Femur (tissue), 1 donor: Measurements from ENCODE around the gene AJM1.
"Not testable (repeated sequence)": the region's sequence is repeated elsewhere in the genome, so short reads cannot be mapped to it uniquely, and the experiment has no call there.

Experiments
- DNase-seq: peaks from one replicate; pipeline ENCODE4 v3.0.0-alpha.2; 2017

AJM1 gene

GRCh38 chr9:136842380-136842948, at the start of gene AJM1:
TSS of gene AJM1 (plus strand) at chr9:136842478. CDS start at chr9:136844415, 1,937 bp downstream.
- DNase-seq: peak; percentile 86

DNA sequence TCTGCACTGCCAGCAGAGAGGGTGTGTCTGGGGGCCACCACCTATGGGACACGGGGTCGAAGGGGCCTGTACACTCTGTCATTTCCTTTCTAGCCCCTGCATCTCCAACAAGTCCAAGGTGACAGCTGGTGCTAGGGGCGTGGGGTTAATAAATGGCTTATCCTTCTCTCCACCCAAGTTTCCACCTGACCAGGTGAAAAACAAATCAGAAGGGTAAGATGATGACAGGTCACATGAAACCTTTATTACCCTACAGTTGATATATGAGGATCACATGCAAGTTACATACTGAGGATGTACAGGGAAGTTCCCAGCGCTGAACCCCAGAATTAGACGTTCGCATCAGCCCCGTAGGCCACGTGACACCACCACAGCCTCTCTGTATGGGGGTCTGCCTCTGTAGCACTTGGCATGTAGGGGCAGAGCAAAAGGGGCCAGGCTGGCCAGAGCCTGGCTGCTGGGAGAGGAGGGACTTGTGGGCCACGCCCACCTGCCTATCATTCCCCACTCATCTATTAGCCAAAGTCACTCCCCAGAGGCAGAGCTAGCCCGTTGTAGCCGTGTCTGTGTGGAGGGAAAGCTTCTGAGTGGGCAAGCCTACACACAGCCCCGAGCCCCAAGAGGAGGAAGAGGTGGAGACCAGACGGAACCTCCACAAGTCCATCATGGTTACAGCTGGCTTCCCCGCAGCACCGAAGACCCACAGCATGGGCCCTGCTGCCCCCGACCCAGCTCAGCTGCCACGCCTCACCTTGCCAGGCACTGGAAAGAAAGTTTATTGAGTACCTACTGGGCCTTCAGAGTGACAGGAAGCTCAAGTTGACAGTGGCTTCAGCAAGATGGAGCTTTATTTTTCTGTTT, 49.0 kb upstream of the AJM1 start:
- DNase-seq: no peak

GRCh38 chr9:136794281-136794999, 47.8 kb upstream of the AJM1 start:
- no peak for DNase-seq

GRCh38 chr9:136795000-136795348, 47.3 kb upstream of the AJM1 start:
- no peak for DNase-seq

- no peak for DNase-seq
Observed at GRCh38 chr9:136796238-136796774, 46.0 kb upstream of the AJM1 start, which contains the start of gene CCDC183. TSS of gene CCDC183 (plus strand) at chr9:136796338. CDS start at chr9:136796398, 60 bp downstream.

- DNase-seq: not testable (repeated sequence)
Observed at GRCh38 chr9:136796775-136797347, 45.4 kb upstream of the AJM1 start.

DNA sequence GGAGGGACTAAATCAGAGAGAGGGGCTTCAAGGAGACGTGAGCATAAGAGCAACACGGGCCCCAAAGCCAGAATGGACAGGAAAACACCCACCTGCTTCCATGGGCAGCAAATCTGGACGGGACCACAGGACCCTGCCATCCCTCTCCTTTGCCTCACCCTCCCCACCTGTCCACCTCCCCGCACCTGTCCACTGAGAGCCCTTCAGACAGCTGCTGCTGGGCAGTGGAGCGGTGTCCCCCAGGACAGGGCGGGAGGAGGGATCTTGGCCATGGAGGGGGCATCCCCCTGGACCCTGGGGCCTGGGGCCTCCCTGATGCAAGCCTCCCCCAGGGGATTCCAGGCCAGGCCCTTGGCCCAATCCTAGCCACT, 43.6 kb upstream of the AJM1 start:
- DNase-seq: no peak

DNA sequence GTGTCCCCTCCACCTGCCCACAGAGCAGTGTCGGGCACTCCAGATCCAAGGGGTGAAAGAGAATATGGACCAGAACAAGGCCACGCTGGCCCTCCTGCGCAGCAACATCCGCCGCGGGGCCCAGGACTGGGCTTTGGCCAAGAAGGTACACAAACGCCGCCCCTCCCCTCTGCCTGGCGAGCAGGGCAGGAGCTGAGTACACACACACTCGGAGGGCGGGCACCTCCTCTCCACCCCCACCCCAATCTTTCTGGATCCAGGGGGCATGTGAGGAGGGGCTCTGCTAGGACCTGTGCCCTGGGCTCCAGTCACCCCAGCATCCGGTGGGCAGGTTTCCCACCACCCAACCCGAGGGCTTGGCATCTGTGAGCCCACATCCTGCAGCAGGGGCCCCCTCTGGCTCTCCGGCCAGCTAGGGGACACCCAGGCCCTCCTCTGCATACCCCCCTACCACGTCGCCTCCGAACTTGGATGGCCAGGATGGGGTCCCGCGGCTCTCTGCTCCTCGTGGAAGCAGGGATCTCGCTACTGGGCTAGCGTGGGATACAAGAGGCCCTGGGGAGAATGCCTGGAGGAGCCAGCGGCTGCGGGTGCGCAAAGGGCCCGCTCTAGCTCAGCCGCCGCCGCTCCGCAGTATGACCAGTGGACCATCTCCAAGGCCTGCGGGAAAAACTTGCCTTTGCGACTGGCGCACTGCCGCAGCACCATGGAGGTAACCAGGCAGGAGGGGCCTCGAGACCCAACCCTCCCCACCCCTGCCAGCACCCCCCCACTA, 43.0 kb upstream of the AJM1 start:
- DNase-seq: no peak

GRCh38 chr9:136799854-136800657, 42.2 kb upstream of the AJM1 start:
- DNase-seq: peak; percentile 79

GRCh38 chr9:136802321-136802720, 40.0 kb upstream of the AJM1 start:
- DNase-seq: no peak

- DNase-seq: not testable (repeated sequence)
Observed at GRCh38 chr9:136803009-136803550, 39.2 kb upstream of the AJM1 start.

DNA sequence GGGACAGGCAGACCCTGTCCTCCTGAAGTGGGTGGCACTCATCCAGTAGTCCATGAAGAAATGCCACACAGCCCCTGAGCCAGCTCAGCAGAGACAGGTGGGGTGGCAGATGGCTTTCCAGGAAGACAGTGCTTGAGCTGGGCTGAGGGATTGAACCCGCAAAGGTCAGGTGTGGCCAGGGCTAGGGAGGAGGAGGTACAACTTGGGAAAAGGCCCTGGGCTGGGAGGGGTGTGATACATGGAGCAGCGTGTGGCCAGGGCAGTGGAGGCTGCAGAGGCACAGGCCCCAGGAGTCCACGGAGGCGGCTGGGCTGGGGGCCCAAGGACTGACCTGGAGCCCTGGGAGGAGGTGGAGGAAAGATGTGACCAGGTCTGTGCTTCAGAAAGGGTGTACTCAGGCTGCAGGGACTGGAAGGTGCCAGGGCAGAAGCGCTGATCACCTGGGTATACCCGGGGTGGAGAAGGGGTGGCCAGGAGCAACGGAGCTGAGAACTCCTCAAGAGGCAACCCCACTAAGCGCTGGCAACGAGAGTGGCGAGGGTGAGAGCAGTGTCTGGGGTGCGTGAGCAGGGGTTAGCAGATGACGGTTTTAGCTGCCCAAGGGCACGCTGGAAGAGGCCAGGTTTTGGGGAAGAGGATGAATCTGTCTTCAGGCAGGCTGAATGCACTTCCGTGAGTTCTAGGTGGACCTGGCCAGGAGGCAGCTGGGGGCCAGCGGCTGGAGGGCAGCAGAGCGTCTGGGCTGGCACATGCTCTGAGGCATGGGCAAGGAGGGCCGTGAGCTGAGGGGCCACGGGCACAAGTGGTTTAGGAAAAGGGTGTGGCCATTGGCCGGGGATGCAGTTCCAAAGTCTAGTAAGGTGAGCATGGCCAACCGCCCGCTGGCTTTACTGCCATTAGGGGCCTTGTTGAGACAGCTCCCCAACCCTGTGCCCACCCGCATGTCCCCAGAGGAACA, 38.4 kb upstream of the AJM1 start:
- DNase-seq: no peak

- DNase-seq: no peak
Observed at GRCh38 chr9:136804509-136805206, 37.6 kb upstream of the AJM1 start.

- DNase-seq: no peak
Observed at GRCh38 chr9:136805207-136805740, 37.0 kb upstream of the AJM1 start.

GRCh38 chr9:136806067-136806466, 36.2 kb upstream of the AJM1 start:
- no peak for DNase-seq

GRCh38 chr9:136806631-136807201, 35.6 kb upstream of the AJM1 start:
- no peak for DNase-seq

DNA sequence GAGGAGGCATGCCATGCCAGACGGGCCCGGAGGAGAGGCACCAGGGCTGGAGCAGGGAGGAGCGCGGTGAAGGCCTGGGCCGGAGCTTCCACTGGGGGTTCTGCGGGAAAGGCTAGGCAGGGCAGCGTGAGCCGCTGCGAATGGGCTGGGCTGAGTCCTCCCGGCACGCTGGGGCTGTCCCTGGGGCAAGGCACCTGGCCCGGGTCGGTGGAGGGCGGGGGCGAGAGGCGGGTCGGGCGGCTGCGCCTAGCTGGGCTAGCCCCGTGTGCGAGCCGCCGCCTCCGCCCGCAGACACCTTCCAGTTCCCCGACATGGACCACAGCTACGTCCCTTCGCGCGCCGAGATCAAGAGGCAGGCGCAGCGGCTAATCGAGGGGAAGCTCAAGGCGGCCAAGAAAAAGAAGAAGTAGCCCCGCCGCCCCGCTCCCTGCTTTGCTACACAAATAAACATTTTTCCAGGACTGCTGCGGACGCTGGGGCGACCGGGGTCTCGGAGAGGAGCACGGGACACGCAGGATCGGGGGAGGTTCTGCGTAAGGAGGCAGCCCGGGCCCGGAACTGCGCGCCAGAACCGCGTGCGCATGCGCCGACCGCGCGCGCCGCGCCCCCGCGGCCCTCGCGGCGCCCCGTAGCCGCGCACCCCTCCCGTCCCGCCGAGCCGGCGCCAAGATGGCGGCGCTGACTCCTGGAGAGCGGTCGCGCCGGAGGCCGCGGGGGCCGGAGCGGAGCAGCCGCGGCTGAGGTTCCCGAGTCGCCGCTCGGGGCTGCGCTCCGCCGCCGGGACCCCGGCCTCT, 34.8 kb upstream of the AJM1 start, which contains the start of gene RABL6:
Gene RABL6, plus strand, starts transcription at position 668 of the 794 bp plus-strand sequence. CDS start 249 bp downstream, outside the sequence.
- DNase-seq: peak; percentile 86
